H1 (cell line): ENCODE results near the gene AIFM3. TPM values are rescaled to one million over a fixed set of nuclear protein-coding genes. Genes with fewer than 3 reads are reported as not detected.

Source experiments
- CBX5 ChIP-seq: fragments of 300-800, 300-1000 bp; sonication (generic); IDR thresholded peaks from 2 replicates; pipeline ENCODE4 v1.7.1; 2016; ENCODE audit warnings: antibody characterized with exemption, low read length, low read depth
- CHD1 ChIP-seq: IDR thresholded peaks from 2 replicates; pipeline ENCODE4 v1.6.1; 2012; ENCODE audit warnings: low read depth, low read length, improper control_type of control experiment
- CREB1 ChIP-seq: IDR thresholded peaks from 2 replicates; pipeline ENCODE4 v1.6.1; 2012; ENCODE audit warnings: inconsistent platforms
- EGR1 ChIP-seq: IDR thresholded peaks from 2 replicates; pipeline ENCODE4 v1.6.1; 2011; ENCODE audit warnings: low read depth, low read length, borderline replicate concordance
- GABPA ChIP-seq: IDR thresholded peaks from 2 replicates; pipeline ENCODE4 v1.6.1; 2011; ENCODE audit warnings: mild to moderate bottlenecking, low read length, moderate library complexity, borderline replicate concordance; ENCODE audit not compliant: insufficient read depth
- POLR2AphosphoS5 ChIP-seq: IDR thresholded peaks from 2 replicates; pipeline ENCODE4 v1.6.1; 2011; ENCODE audit warnings: low read depth, low read length
- SP1 ChIP-seq: IDR thresholded peaks from 2 replicates; pipeline ENCODE4 v1.6.1; 2011; ENCODE audit warnings: low read depth, low read length
- SP4 ChIP-seq: IDR thresholded peaks from 2 replicates; pipeline ENCODE4 v1.6.1; 2012; ENCODE audit warnings: low read length, inconsistent platforms
- TAF7 ChIP-seq: optimal IDR thresholded peaks from 2 replicates; pipeline ENCODE3; 2011; ENCODE audit warnings: low read depth, mild to moderate bottlenecking, inconsistent platforms, low read length, moderate library complexity, borderline replicate concordance
- polyA plus RNA-seq, 7 experiments: library from polyadenylated mRNA; depleted of rRNA in 3 of 7; stranded (reverse) in 5 of 7; unstranded in 2 of 7; fragments of >200 nt in 5 of 7; fragments of 200-250 nt in 2 of 7; gene quantifications; 1 replicate in 5 of 7; 2 replicates in 1 of 7; 4 replicates in 1 of 7; pipeline versions ENCODE4 v1.2.1 to v1.2.3, GENCODE V29; 2011 to 2013; ENCODE audit warnings: missing spikeins in 2 of 7, mixed read lengths in 2 of 7
- total RNA-seq: library from RNA; stranded (reverse); fragmentation: NEBNext Ultra II Directional; extraction: Animal tissue kit (Norgen Biotek cat#: 25700); gene quantifications from 2 replicates; pipeline ENCODE4 v1.2.1, GENCODE V29; 2021
- TF ChIP-seq, protein P1 (sequence below): IDR thresholded peaks from 2 replicates; pipeline ENCODE4 v1.6.1; 2012; ENCODE audit warnings: inconsistent platforms

The AIFM3 gene
- total and polyA plus RNA-seq, 2 of the 8 experiments (the other 6 are each of a cell fraction or from before 2014, with no cell fraction given) = 0.86 to 1.4 TPM

DNA sequence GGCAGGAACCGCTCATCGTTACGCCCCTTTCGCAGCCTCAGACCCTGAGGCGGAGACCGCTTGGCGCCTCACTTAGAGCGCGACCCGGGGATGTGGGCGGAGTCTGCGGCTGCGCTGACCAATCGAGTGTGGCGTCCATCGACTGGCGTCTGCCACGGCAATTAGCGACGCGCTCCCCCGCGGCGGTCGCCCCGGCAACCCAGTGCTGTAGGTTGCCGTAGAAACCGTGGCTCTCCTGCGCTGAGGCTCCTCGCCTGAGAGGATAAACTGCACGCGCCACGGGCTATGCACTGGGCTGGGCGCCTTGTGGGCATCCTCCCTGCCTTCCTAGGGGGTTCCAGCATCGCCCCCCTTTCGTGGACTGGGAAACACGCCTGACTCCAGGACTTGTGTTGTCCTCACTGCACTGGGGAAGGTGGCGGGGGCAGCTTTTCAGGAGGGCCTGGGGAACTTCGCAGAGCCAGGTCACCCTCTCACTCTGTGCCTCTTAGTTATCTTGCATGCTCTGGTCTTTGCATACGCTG is 47.2 kb downstream of the AIFM3 start (continued):
- TF ChIP-seq EGR1 = no peak
- no peak for TF ChIP-seq TAF7
- no peak for TF ChIP-seq SP4
- peak; percentile 80 for TF ChIP-seq SP1
- peak; percentile 93 for TF ChIP-seq CREB1
- TF ChIP-seq CBX5 = no peak
- TF ChIP-seq CHD1 = no peak
- TF ChIP-seq, protein P1, sequence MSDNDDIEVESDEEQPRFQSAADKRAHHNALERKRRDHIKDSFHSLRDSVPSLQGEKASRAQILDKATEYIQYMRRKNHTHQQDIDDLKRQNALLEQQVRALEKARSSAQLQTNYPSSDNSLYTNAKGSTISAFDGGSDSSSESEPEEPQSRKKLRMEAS = peak; percentile 36; the same call in 1 of the 2 replicates
- no peak for TF ChIP-seq POLR2AphosphoS5
- no peak for TF ChIP-seq GABPA
- TF ChIP-seq, all 59 proteins: peak for 8
